MCF 10A (cell line): ENCODE measurements around the gene DLX2. TPM values are rescaled to one million over a fixed set of nuclear protein-coding genes. Genes with fewer than 3 reads are reported as not detected.
A peak's percentile ranks its signal among the peaks of the same experiment; 100 is the strongest.

Experiments
- BruUV-seq: library from RNA; stranded (reverse); fragments of 400-500 nt; replicated peaks from 2 replicates; lab custom pipeline; 2021; lab: Mats Ljungman, UMichigan
- CTCF ChIA-PET: fragments of 300-600 bp; sonication (Branson Sonifier 250); formaldehyde crosslinking; extraction: SDS; loops from one replicate; lab custom pipeline; 2021; ENCODE audit warnings: antibody characterized with exemption, inconsistent platforms; lab: Yijun Ruan, JAX
- POLR2A ChIA-PET: fragments of 300-600, 350-650 bp; sonication (Branson Sonifier 250); formaldehyde crosslinking; extraction: SDS; loops from one replicate; lab custom pipeline; 2020; ENCODE audit warnings: antibody characterized with exemption, inconsistent platforms; lab: Yijun Ruan, JAX
- DNase-seq: peaks from one replicate; pipeline ENCODE4 v3.0.0-alpha.2; 2018; ENCODE audit not compliant: unreplicated experiment
- H3K27ac Mint-ChIP-seq: one replicate; pipeline ENCODE4 v1.8.0; 2022; ENCODE audit warnings: mild to moderate bottlenecking, low read depth, mixed read lengths; ENCODE audit not compliant: unreplicated experiment
- H3K27me3 Mint-ChIP-seq: one replicate; pipeline ENCODE4 v1.8.0; 2022; ENCODE audit warnings: mixed read lengths; ENCODE audit not compliant: insufficient read depth, unreplicated experiment
- H3K36me3 Mint-ChIP-seq: one replicate; pipeline ENCODE4 v1.8.0; 2022; ENCODE audit warnings: mild to moderate bottlenecking, moderate library complexity, mixed read lengths; ENCODE audit not compliant: insufficient read depth, unreplicated experiment
- H3K4me1 Mint-ChIP-seq: one replicate; pipeline ENCODE4 v1.8.0; 2022; ENCODE audit warnings: mixed read lengths; ENCODE audit not compliant: insufficient read depth, unreplicated experiment
- H3K4me3 Mint-ChIP-seq: one replicate; pipeline ENCODE4 v1.8.0; 2022; ENCODE audit warnings: mild to moderate bottlenecking, moderate library complexity, mixed read lengths; ENCODE audit not compliant: unreplicated experiment
- H3K9me3 Mint-ChIP-seq: one replicate; pipeline ENCODE4 v1.8.0; 2022; ENCODE audit warnings: mixed read lengths; ENCODE audit not compliant: unreplicated experiment
- CTCF ChIP-seq: fragments of 200-600 bp; IDR thresholded peaks from one replicate; pipeline ENCODE4 v1.8.0; 2022; ENCODE audit warnings: antibody characterized with exemption, mild to moderate bottlenecking; ENCODE audit not compliant: unreplicated experiment
- intact Hi-C: fragments of 100-400 bp; cut with micrococcal nuclease; formaldehyde crosslinking; loops from 2 replicates; pipeline ENCODE4 v1.14.1; 2022
- total RNA-seq: library from RNA; stranded (reverse); gene quantifications from 2 replicates; pipeline ENCODE4 v1.2.3, GENCODE V29; 2022

The DLX2 gene
- total RNA-seq, 1 experiment from 2014 or later: 1.1 TPM

GRCh38 chr2:172098287-172098649, 4.4 kb downstream of the DLX2 start:
- Mint-ChIP-seq H3K36me3 (no peaks in the 10 kb centered on the region), H3K9me3 (no peaks in the 10 kb centered on the region), H3K4me3 (peak overlapping the region; percentile 26), H3K4me1 (peaks cover 32% of the 10 kb centered on the region), H3K27ac (no peak overlapping the region), H3K27me3 (no peaks in the 10 kb centered on the region)
- intact Hi-C loops: no loop called here
- peak; percentile 39 for DNase-seq
- no TSS peak for BruUV-seq
- ChIA-PET POLR2A (interaction anchor here (0.7 to 5.6 kb wide), 12 partner anchors 13 to 412 kb away, joined by 3 to 55 read pairs (median 3); partner anchors contain the start of genes DLX1, HAT1 and SLC25A12), CTCF (interaction anchor here (0.6 to 1.0 kb wide), 2 partner anchors 73 to 287 kb away, joined by 3 to 4 read pairs; no protein-coding TSS in a partner anchor)
- no peak for TF ChIP-seq CTCF

- POLR2A ChIA-PET: interaction anchor here (0.7 to 5.6 kb wide), 17 partner anchors 12 to 574 kb away, joined by 3 to 55 read pairs (median 3); partner anchors contain the start of genes DLX1, HAT1 and SLC25A12
- intact Hi-C loops: no loop called here
- Mint-ChIP-seq H3K27me3 (no peaks in the 10 kb centered on the region), H3K9me3 (no peaks in the 10 kb centered on the region), H3K4me3 (peak overlapping the region; percentile 77), H3K36me3 (no peaks in the 10 kb centered on the region), H3K4me1 (peaks cover 32% of the 10 kb centered on the region), H3K27ac (no peak overlapping the region)
- peak; percentile 73 for DNase-seq
- no TSS peak for BruUV-seq
- CTCF ChIA-PET: interaction anchor here (0.6 to 1.4 kb wide), 4 partner anchors 11 to 343 kb away, joined by 3 read pairs; no protein-coding TSS in a partner anchor
- TF ChIP-seq CTCF: no peak
These were observed 5.1 kb downstream of the DLX2 start for GRCh38 chr2:172097557-172098131.

GRCh38 chr2:172096626-172097547, 5.8 kb downstream of the DLX2 start:
- peak; percentile 95 for DNase-seq

More at GRCh38 chr2:172096626-172097547, 5.8 kb downstream of the DLX2 start:
- Mint-ChIP-seq H3K4me1 (peaks cover 32% of the 10 kb centered on the region), H3K27me3 (no peaks in the 10 kb centered on the region), H3K4me3 (peak overlapping the region; percentile 77), H3K27ac (no peak overlapping the region), H3K36me3 (no peaks in the 10 kb centered on the region), H3K9me3 (no peaks in the 10 kb centered on the region)
- CTCF ChIA-PET: interaction anchor here (0.6 to 1.4 kb wide), 8 partner anchors 10 to 521 kb away, joined by 3 to 4 read pairs (median 3); no protein-coding TSS in a partner anchor
- POLR2A ChIA-PET: interaction anchor here (0.6 to 5.6 kb wide), 16 partner anchors 10 to 573 kb away, joined by 3 to 55 read pairs (median 4); partner anchors contain the start of genes DLX1, HAT1, ITGA6 and METAP1D
- TF ChIP-seq CTCF: no peak
- BruUV-seq: no TSS peak
- intact Hi-C loops: no loop called here
